HL-60 (cell line): ENCODE results near the gene ACVR1.

Experiments used
- CTCF ChIP-seq: IDR thresholded peaks from one replicate; pipeline ENCODE4 v1.5.1; 2011; ENCODE audit warnings: low read length, control low read depth, inconsistent platforms; ENCODE audit not compliant: insufficient read depth
- REST ChIP-seq: IDR thresholded peaks from 2 replicates; pipeline ENCODE4 v1.6.1; 2012; ENCODE audit warnings: low read depth; ENCODE audit not compliant: insufficient replicate concordance
- SPI1 ChIP-seq: IDR thresholded peaks from 2 replicates; pipeline ENCODE4 v1.6.1; 2012; ENCODE audit warnings: low read depth, mild to moderate bottlenecking, borderline replicate concordance

GRCh38 chr2:157857881-157858280 is 18.2 kb downstream of the ACVR1 start:
- TF ChIP-seq CTCF (no peak), REST (no peak), SPI1 (no peak)
